Activated T-helper 1 cell treated with Interleukin-2 at 50 U/mL for 16 hours (primary cell): ENCODE measurements around the gene MAN2A2.
"Not testable (repeated sequence)": the region's sequence is repeated elsewhere in the genome, so short reads cannot be mapped to it uniquely, and the experiment has no call there.

Experiments used
- DNase-seq: peaks from one replicate; pipeline ENCODE4 v3.0.0-alpha.2; 2020; ENCODE audit warnings: low read depth

MAN2A2 gene

DNA sequence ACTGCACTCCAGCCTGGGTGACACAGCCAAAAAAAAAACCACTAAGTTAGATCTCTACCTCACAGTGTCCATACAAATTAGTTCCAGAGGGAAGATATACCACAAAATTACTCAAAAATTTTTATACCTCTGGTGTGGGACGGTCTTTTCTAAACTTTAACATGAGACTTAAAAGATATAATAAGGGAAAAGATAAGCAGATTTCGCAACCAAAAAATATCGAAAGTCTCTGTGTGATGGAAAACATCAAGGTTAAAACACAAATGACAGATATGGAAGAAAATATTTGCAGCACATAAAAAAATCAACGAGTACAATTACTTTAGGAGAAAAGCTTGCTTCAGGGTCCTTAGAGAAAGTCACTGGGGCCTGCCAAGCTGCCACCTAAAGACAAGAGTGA is 18.8 kb downstream of the MAN2A2 start:
- no peak for DNase-seq

DNA sequence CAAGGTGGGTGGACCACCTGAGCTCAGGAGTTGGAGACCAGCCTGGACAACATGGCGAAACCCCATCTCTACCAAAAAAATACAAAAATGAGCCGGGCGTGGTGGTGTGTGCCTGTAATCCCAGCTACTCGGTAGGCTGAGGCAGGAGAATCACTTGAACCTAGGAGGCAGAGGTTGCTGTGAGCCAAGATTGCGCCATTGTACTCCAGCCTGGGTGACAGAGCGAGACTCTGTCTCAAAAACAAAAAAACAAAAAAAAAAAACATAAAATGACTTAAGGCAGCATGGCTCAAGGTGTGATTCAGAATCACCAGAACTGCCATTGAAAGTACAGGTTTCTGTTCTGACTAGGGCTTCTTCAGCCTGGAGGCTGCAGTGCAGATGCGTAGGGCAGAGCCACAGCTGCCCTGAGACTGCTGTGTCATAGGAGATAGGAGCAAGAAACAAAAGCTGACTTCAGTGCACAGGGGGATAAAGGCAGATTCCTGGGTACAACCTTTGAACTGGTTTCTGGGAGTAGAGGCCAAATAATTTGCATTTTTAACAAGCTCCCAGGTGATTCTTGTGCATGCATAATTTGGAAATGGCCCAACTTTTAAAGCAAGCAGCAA is 19.7 kb downstream of the MAN2A2 start:
- DNase-seq, result not testable (repeated sequence)

DNA sequence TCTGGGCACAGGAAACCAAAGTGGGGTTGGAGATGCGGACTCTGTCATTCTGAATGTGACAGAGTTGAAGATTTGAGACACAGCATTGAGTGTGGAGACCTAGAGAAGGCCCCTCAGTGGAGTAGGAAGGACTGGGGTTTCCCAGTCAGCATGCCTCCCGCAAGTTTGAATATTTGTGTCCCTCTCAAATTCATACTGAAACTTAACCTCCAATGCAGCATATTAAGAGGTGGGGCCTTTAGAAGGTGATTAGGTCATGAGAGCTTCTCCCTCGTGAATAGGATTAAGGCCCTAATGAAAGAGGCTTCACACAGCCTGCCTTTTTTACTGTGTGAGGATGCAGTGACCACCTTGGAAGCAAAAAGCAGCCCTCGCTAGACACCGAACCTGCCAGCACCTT is 21.3 kb downstream of the MAN2A2 start:
- DNase-seq, result no peak

DNA sequence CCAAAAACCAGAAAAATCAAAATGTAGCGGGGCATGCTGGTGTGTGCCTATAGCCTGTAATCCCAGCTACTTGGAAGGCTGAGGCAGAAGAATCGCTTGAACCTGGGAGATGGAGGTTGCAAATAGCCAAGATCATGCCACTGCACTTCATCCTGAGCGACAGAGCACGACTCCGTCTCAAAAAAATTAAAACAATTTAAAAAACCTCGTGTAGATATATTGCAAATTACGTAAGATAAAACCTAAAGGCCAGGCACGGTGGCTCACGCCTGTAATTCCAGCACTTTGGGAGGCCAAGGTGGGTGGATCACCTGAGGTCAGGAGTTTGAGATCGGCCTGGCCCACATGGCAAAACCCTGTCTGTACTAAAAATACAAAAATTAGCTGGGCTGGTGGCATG is 23.7 kb downstream of the MAN2A2 start:
- not testable (repeated sequence) for DNase-seq

DNA sequence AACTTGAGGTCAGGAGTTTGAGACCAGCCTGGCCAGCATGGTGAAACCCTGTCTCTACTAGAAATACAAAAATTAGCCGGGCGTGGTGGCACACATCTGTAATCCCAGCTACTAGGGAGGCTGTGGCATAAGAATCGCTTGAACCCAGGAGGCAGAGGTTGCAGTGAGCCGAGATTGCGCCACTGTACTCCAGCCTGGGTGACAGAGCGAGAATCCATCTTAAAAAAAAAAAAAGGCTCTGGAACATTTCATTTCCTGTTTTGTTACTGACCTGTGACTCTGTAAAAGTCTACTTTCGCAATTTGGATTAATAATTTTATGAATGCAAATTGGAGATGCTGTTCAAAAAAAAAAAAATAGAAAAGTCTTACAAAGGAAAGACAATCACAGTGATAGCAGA is 25.0 kb downstream of the MAN2A2 start:
- DNase-seq, result not testable (repeated sequence)

DNA sequence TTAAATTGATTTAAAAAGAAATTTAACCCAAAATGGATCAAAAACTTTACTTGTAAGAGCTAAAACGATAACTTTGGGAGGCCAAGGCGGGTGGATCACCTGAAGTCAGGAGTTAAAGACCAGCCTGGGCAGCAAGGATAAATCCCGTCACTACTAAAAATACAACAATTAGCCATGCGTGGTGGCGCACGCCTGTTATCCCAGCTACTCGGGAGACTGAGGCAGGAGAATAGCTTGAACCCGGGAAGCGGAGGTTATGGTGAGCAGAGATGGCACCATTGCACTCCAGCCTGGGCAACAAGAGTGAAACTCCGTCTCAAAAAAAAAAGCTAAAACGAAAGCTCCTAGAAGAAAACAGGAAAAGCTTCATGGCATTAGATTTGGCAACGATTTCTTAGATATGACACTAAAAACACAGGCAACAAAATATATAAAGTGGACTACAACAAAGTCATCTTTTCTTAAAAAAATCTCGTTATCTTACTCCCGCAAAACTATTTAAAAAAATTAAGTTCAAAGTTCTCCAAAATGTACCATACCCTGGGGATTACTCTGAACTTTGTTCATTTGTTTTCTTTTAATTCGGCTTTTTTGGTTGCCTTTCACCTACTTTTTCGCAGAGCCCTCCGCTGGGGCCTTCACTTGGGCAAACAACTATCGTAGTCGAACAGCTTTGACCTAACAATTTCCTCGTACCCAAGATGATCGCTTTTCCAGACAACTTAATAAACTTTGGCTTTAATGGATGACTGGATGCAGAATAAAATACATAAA is 26.3 kb downstream of the MAN2A2 start:
- no peak for DNase-seq

DNA sequence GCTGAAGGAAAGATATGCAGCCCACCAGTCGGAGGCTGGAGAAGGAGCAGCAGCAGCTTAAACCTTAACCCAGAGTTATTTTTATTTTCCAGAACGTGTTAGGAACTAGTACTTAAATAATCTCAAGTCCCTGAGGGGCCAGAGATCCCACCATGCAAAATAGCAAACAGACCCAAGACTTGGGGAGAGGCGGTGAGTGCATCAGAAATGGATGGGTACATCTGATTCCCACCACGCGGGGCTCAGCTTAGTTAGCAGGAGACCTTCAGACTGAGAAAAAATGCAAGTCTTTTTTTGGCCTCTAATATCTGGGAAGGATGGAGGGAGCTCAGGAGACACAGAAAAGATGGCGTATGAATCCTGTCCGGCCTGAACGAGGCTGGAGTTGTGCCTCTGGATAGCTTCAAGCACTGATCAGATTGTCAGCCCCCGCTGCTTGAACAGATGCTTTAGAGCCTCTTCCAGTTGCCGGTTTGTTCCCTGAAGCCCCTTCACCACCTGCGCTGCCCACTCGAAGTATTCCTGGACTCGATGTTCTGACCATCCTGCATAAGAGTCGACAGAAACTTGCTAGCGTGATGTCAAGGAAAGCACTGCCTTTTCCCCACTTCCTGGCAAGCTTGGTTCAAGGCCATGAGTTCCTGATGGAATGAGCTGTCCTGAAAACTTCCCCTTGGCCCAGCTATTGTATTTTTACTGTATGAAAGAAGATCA is 27.9 kb downstream of the MAN2A2 start:
- DNase-seq, result no peak

DNA sequence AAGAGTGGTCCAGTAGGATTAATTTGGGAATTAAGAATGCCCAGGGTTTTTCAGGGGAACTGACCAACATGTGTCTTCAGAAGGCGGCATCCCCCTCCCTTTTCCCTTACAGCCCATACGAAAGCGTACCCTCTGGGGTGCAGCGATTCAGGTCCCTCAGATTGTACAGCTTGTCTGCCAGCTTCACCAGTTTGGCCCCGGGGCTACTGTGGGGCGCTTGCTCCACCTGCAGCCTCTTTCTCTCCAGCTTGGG is 28.4 kb downstream of the MAN2A2 start:
- no peak for DNase-seq

DNA sequence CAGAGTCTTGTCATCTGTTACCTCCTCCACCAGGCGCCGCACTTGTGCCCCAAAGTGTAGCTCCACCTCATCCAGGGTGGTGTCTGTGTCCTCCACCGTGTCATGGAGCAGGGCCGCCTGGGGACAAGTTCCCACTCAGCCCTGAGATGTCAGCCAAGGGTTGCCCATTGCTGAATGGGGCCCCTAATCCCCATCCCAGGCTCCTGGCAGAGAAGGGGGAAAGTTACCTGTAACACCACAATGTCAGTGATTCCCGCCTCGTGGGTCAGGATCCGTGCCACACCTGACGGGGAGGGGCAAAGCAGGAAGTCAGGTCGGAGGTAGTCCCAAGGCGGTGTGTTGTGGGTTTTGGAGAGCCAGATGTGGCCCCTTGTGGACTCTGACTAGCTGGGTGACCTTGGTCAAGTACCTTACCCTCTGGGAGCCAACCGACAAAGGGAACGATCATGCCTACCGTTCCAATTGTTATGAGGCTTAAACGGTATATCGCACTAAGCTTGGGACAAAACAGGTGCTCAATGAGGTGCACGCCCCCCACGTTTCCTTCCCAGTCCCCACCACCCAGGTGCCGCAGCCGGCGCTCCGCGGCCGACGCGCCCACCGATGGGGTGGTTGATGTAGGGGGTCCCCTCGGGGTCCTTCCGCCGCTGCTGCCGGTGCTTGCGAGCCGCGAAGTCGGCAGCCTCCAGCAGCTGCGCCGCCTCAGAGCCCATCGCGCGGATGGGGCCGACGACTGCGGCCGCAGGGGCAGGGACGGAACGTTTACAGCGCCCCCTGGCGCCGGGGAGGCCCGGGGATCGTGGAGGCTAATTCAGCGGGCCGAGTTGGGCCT is 28.9 kb downstream of the MAN2A2 start, which contains the start of gene HDDC3:
Gene HDDC3, minus strand, starts transcription at position 722 of the 832 bp plus-strand sequence. Its CDS starts 9 bp downstream, at position 713.
- DNase-seq, result peak; percentile 83

DNA sequence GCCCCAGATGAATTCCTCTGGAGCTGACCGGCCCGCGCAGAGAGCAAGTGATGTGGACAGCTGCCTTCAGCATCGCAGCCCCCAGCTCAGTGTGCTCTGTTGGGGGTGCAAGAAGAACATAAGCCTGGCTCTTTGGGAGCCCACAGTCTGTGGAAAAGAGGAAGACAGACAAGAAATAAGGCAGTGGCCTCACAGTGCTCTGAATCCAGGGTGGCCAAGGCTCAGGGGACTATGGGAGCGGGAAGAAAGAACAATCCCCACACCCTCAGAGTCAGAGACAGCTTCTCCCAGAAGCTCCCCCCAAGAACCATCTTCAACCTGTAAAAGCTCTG is 29.5 kb downstream of the MAN2A2 start:
- DNase-seq, result no peak

DNA sequence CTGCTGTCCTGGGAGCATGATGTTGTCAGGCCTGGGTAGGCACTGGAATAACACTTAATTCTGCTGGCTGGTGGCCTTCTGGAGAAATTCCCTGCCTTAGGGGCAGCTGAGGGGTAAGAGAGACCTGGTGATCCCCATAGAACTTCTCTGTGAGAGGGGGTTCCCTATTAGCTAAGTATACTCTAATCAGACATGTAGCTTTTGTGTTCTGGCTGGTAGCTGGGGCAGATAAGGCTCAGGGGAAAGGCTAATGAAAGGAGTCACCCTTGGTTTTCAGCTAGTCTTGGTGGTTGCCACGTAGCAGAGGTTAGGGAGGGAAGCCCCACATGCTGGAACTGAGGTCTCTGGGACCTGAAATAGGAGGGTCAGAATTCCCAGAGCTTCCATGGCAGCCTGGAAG is 30.2 kb downstream of the MAN2A2 start:
- DNase-seq, result no peak

DNA sequence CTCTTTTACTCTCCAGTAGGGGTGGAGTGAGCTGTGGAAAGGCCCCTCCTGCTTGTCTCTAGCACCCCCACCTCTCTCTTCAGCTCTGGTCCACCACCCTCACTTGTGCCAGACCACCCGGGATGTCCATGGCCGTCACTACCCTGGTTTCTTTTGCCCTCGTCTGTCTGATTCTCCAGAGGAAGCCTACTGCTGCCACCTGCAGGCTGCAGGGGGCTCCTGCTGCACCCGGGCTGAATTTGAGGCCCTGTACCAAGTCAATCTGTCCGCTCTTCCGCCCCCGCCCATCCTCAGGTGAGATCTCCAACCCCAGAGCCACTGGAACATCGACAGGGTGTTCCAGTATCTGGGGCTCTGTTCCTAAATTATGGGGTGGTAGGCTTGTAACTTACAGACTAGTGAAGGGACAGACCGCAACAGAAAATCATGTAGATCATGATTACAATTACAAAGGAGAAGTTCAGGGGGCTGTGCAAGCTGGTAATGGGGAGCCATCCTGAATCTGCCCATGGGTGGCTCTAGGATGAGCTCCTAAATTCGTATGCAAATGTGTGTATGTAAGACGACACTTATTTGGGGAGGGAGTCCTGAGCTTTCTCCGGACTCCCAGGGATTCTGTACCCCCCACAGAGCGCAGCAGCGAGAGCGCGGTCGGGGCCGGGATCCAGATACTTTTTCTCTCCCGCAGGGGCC is 31.3 kb downstream of the MAN2A2 start:
- DNase-seq, result peak; percentile 72

DNA sequence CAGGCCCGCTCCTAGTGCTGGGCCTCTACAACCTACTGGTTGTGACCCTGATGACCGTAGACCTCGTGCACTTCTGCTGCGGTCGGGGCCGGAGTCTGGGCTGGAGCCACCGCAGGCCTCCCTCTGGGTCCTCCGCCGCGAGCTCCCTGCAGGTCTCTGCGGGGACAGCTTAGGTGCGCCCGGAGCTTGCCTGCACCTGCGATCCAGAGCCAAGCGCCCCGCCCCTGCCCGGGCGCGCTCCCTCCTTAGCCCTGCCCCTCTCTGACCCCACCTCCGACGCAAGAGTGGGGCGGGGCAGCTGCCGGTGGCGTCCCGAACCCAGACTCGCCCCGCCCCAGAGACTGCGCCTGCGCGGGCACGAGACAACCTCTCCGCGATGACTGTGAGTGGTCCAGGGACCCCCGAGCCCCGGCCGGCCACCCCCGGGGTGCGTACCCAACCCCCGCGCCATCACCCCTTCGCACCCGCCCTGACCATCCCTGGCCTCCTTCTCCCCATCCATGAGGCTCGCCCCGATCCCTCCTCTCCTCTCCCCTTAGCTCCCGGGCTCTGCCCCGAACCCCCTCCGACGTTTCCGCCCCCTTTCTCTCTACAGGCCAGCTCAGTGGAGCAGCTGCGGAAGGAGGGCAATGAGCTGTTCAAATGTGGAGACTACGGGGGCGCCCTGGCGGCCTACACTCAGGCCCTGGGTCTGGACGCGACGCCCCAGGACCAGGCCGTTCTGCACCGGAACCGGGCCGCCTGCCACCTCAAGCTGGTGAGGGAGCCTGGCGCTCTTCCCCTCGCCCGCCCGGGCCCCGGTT is 32.0 kb downstream of the MAN2A2 start, which contains the start of gene UNC45A:
Gene UNC45A, plus strand, starts transcription at position 337 of the 803 bp plus-strand sequence. Its CDS starts 40 bp downstream, at position 377.
- DNase-seq, result peak; percentile 95

DNA sequence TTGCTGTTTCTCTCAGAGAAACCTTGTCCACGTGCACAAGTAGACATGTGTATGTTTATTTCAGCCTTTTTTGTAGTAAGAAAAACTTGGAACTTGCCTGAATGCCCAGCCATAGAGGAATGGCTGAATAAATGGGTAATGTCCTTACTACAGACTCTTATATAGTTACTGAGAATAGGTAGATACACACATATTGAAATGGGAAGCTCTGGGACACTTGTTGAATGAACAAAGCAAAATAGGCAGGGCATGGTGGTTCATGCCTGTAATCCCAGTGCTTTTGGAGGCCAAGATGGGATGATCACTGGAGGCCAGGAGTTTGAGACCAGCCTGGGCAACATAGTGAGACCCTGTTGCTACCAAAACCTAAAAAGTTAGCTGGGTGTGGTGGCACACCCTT is 33.7 kb downstream of the MAN2A2 start:
- DNase-seq, result no peak

DNA sequence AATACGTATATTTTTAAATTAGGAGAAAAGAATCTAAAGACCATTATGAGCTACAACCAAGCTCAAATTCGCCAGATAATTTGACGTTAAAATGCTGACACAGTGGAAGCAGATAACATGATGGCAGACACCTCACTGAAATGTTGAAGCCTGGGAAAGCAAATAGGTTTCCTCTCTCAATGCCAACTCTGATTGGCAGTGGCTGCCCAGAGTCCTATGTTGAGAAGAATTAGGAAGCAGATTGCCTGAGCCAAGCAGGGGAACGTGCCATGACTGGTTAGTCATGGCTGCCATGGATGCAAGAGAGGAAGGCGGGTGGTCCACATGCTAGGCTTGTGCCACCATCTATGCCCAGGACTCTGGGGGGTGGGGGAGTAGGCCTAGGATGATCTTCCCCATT is 35.2 kb downstream of the MAN2A2 start:
- DNase-seq, result no peak

DNA sequence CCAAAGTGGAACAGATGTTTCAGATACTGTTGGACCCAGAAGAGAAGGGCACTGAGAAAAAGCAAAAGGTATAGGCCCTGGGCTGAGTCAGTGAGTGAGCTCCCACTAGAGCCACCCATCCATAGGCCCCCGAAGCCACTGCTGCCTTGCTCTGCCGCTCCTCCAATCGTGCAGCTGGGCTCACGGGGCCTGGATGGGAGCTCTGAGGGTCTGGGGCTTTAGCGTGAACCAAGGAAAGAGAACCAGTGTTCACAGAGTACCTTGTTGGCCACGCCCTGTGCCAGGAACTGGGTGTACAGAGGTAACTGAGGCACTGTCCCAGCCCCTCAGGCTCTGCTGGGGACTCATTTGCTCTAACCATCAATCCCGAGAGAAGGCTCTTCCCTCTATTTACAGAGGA is 36.7 kb downstream of the MAN2A2 start:
- no peak for DNase-seq

DNA sequence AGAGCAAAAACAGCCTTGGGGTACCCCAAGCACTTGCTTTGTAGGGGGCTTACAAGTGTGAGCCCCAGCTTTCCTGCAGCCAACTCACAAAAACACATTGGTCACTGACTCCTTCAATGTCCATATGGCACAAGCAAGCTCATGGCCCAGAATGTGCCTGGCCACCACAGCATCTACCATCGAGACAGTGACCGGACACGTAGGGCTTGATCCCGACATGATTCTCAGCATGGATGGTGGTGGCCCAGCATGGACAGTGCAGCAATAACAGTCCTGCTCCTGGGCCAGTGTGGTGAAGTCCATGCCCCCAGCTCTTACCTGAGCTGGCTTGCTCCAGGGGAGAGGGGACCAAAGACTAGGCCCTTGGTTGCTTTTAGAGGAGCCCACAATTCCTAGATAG is 37.9 kb downstream of the MAN2A2 start:
- no peak for DNase-seq

DNA sequence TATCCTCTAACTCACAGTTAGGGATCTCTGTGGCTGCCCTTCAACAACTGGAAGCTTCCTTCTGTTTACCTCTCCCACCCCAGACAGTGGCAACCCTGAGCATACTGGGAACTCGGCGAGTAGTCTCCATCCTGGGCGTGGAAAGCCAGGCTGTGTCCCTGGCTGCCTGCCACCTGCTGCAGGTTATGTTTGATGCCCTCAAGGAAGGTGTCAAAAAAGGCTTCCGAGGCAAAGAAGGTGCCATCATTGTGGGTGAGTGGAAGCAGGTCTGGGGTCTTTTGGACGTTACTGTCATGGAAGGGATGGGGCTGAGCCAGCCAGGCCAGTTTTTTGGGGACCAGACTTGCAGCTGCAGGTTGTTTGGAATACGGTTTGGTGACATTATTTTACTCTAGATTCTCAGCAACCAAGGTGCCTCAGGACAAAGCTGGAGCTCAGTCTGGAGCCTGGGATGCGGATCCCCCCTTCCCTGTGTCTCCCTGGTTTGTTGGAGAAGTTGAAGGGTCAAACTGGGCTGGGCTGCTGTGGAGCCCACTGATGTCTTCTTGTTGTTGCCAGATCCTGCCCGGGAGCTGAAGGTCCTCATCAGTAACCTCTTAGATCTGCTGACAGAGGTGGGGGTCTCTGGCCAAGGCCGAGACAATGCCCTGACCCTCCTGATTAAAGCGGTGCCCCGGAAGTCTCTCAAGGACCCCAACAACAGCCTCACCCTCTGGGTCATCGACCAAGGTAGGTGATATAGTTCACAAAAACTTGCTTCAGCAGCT is 39.4 kb downstream of the MAN2A2 start:
- DNase-seq, result no peak

DNA sequence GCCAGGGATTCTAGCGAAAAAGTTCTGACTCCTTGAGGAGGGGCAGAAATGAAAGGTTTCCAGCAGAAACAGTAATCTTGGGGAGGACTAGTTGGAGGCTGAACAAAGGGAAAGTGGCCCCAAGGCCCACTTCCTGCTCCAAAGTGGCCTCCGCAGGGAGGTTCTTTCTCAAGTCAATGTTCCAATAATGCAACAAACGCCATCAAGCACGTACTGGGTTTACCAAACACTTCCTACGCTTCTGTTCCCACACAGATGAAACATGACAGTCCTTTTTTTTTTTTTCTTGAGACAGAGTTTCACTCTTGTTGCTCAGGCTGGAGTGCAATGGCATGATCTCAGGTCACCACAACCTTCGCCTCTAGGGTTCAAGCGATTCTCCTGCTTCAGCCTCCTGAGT is 42.0 kb downstream of the MAN2A2 start:
- DNase-seq, result no peak

DNA sequence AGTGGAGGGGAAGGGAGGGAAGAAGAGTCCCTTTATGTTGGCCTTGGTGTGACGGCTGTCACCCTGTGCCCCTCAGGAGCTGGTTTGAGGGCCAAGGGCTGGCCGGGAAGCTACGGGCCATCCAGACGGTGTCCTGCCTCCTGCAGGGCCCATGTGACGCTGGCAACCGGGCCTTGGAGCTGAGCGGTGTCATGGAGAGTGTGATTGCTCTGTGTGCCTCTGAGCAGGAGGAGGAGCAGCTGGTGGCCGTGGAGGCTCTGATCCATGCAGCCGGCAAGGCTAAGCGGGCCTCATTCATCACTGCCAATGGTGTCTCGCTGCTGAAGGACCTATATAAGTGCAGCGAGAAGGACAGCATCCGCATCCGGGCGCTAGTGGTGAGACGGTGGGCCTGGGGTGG is 43.4 kb downstream of the MAN2A2 start:
- DNase-seq, result no peak
